Chondrocyte (in vitro differentiated cells): ENCODE results near the gene PDLIM7. TPM values are rescaled to one million over a fixed set of nuclear protein-coding genes. Genes with fewer than 3 reads are reported as not detected.
A peak's percentile ranks its signal among the peaks of the same experiment; 100 is the strongest.

ENCODE experiments used
- DNase-seq: peaks from one replicate; pipeline ENCODE4 v3.0.0; 2021; ENCODE audit warnings: mixed read lengths, low spot score
- H3K27ac Mint-ChIP-seq: one replicate; pipeline ENCODE4 v1.8.0; 2021; ENCODE audit warnings: mild to moderate bottlenecking, moderate library complexity, mixed read lengths; ENCODE audit not compliant: unreplicated experiment
- H3K27me3 Mint-ChIP-seq: 2 replicates; pipeline ENCODE4 v1.8.0; 2021; ENCODE audit warnings: low read depth, mixed read lengths
- H3K36me3 Mint-ChIP-seq: 2 replicates; pipeline ENCODE4 v1.8.0; 2021; ENCODE audit warnings: low read depth, mixed read lengths
- H3K4me1 Mint-ChIP-seq: 2 replicates; pipeline ENCODE4 v1.8.0; 2021; ENCODE audit warnings: low read depth, mild to moderate bottlenecking, mixed read lengths
- H3K4me3 Mint-ChIP-seq: one replicate; pipeline ENCODE4 v1.8.0; 2021; ENCODE audit warnings: mild to moderate bottlenecking, moderate library complexity, mixed read lengths; ENCODE audit not compliant: unreplicated experiment
- H3K9me3 Mint-ChIP-seq: 2 replicates; pipeline ENCODE4 v1.8.0; 2021; ENCODE audit warnings: low read depth, mixed read lengths
- CTCF ChIP-seq: fragments of 200-600 bp; sonication (generic); IDR thresholded peaks from 2 replicates; pipeline ENCODE4 v1.5.0; 2021; ENCODE audit warnings: antibody characterized with exemption, mild to moderate bottlenecking, moderate library complexity
- total RNA-seq: library from RNA; stranded (reverse); gene quantifications from 3 replicates; pipeline ENCODE4 v1.2.1, GENCODE V29; 2021

PDLIM7 gene
- total RNA-seq, 1 donor from 2014 or later: 633 TPM

GRCh38 chr5:177524539-177524900 lies 27.1 kb upstream of the PDLIM7 start:
- Mint-ChIP-seq H3K27me3 (no peaks in the 10 kb centered on the region), H3K4me1 (peaks cover 6% of the 10 kb centered on the region), H3K9me3 (no peaks in the 10 kb centered on the region), H3K4me3 (no peak overlapping the region), H3K27ac (no peak overlapping the region), H3K36me3 (peaks cover 25% of the 10 kb centered on the region)
- TF ChIP-seq CTCF: no peak
- peak; percentile 86 for DNase-seq

GRCh38 chr5:177523711-177524538 lies 26.5 kb upstream of the PDLIM7 start:
- no peak overlapping the region for H3K4me3 Mint-ChIP-seq
- H3K27ac Mint-ChIP-seq: no peak overlapping the region
- no peaks in the 10 kb centered on the region for H3K9me3 Mint-ChIP-seq
- peaks cover 12% of the 10 kb centered on the region for H3K4me1 Mint-ChIP-seq
- no peak for DNase-seq
- H3K27me3 Mint-ChIP-seq: no peaks in the 10 kb centered on the region
- TF ChIP-seq CTCF: no peak
- peaks cover 21% of the 10 kb centered on the region for H3K36me3 Mint-ChIP-seq

GRCh38 chr5:177520916-177521513 lies 23.6 kb upstream of the PDLIM7 start:
- peak; percentile 53 for DNase-seq
- Mint-ChIP-seq H3K4me3 (no peak overlapping the region), H3K27ac (peak overlapping the region; percentile 68), H3K36me3 (peaks cover 23% of the 10 kb centered on the region), H3K9me3 (no peaks in the 10 kb centered on the region), H3K4me1 (peaks cover 27% of the 10 kb centered on the region), H3K27me3 (no peaks in the 10 kb centered on the region)
- peak; percentile 46 for TF ChIP-seq CTCF

- peaks cover 35% of the 10 kb centered on the region for H3K4me1 Mint-ChIP-seq
- peaks cover 22% of the 10 kb centered on the region for H3K36me3 Mint-ChIP-seq
- no peaks in the 10 kb centered on the region for H3K9me3 Mint-ChIP-seq
- peak overlapping the region; percentile 68 for H3K27ac Mint-ChIP-seq
- peak; percentile 64 for DNase-seq
- H3K4me3 Mint-ChIP-seq: no peak overlapping the region
- no peak for TF ChIP-seq CTCF
- no peaks in the 10 kb centered on the region for H3K27me3 Mint-ChIP-seq
Observed at GRCh38 chr5:177520271-177520670, 22.9 kb upstream of the PDLIM7 start.

GRCh38 chr5:177519463-177520235 lies 22.2 kb upstream of the PDLIM7 start:
- Mint-ChIP-seq H3K4me3 (no peak overlapping the region), H3K9me3 (no peaks in the 10 kb centered on the region), H3K4me1 (peaks cover 38% of the 10 kb centered on the region), H3K27ac (peak overlapping the region; percentile 68), H3K36me3 (peaks cover 24% of the 10 kb centered on the region), H3K27me3 (no peaks in the 10 kb centered on the region)
- peak; percentile 43 for DNase-seq
- no peak for TF ChIP-seq CTCF
